GM12892 (cell line): ENCODE results near the gene PIK3R6.

Experiments
- DNase-seq: peaks from one replicate; pipeline ENCODE4 v3.0.0; 2011; ENCODE audit not compliant: insufficient read length
- FAIRE-seq: peaks from 2 replicates; lab custom pipeline; 2011; peaks lifted over from hg19 to GRCh38; lab: Jason Lieb, UNC
- POLR2A ChIP-seq: IDR thresholded peaks from 2 replicates; pipeline ENCODE4 v1.6.1; 2011; ENCODE audit warnings: low read depth, low read length, control low read depth
- POLR2AphosphoS5 ChIP-seq: IDR thresholded peaks from 2 replicates; pipeline ENCODE4 v1.6.1; 2011; ENCODE audit warnings: low read depth, low read length, control low read depth
- TAF1 ChIP-seq: IDR thresholded peaks from 2 replicates; pipeline ENCODE4 v1.6.1; 2011; ENCODE audit warnings: low read depth, mild to moderate bottlenecking, control low read depth, low read length, borderline replicate concordance

The PIK3R6 gene

DNA sequence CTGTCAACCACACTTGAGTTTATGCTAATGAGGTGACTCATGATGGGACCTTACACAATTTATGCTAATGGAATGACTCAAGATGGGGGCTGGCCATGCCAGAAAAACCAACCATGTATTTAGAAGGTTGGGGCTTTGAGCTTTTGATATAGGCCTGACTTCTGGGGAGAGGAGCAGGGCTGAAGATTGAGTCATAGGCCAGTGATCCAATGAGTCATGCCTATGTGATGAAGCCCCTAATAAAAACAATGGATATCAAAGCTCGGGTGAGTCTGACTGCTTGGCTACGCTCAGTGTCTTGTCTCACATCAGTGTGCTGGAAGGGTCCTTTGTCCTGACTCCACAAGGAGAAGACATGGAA lies 75.6 kb downstream of the PIK3R6 start:
- DNase-seq (no peak), FAIRE-seq (no peak)
- TF ChIP-seq POLR2A (no peak), TAF1 (no peak), POLR2AphosphoS5 (no peak)

- DNase-seq (no peak), FAIRE-seq (no peak)
- TF ChIP-seq POLR2AphosphoS5 = no peak
- no peak for TF ChIP-seq POLR2A
- TF ChIP-seq TAF1 = no peak
Observed at GRCh38 chr17:8791248-8791909, 76.1 kb downstream of the PIK3R6 start.

GRCh38 chr17:8789743-8790142 lies 77.7 kb downstream of the PIK3R6 start:
- no peak for FAIRE-seq
- TF ChIP-seq POLR2AphosphoS5 (no peak), POLR2A (no peak), TAF1 (no peak)
- DNase-seq = no peak

GRCh38 chr17:8788998-8789397 lies 78.5 kb downstream of the PIK3R6 start:
- DNase-seq (no peak), FAIRE-seq (no peak)
- TF ChIP-seq POLR2AphosphoS5 = no peak
- TF ChIP-seq POLR2A = no peak
- TF ChIP-seq TAF1 = no peak

- DNase-seq (no peak), FAIRE-seq (peak; percentile 90)
- TF ChIP-seq TAF1 = no peak
- TF ChIP-seq POLR2AphosphoS5 = no peak
- TF ChIP-seq POLR2A = no peak
Observed at GRCh38 chr17:8785547-8786413, 81.7 kb downstream of the PIK3R6 start.

DNA sequence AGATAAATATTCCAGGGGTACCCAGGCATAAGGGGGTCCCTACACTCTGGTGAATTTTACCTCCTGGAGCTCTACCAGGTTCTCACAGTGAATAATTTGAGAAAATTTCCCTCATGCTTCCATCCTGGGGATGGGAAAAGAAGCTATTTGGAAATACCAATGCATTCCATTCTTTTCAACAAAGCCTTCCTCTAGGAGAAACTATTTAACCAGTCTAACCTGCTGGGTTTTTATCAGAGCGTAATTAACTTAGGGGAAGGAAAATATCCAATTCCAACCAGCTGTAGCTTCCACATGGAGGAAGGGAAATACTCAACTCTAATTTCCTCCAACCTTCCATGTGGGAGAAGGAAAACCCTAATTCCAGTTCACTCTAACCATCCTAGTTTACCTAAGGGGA lies 85.3 kb downstream of the PIK3R6 start:
- FAIRE-seq = no peak
- DNase-seq = no peak
- TF ChIP-seq POLR2AphosphoS5 (no peak), POLR2A (no peak), TAF1 (no peak)

GRCh38 chr17:8781776-8782175 lies 85.7 kb downstream of the PIK3R6 start:
- DNase-seq = no peak
- FAIRE-seq = no peak
- TF ChIP-seq POLR2AphosphoS5 = no peak

DNA sequence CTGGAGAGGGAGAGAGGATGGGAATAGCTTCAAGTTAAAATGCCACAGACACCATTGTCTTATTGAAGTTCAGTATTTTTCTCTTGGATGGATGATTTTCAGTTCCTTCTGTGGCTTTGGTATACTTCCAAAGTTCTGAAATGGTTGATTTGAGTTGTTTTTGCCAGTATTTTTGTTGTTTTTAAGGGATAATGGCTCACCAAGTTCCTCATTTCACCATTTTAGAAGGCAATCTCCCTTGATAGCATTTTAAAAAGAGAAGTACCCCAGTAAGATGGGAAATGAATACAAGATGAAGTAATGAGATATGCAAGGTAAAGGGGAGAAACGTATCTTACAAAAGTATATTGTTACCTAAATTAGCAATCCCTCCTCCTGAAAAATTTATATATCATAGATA lies 90.6 kb downstream of the PIK3R6 start:
- FAIRE-seq (no peak), DNase-seq (no peak)
- TF ChIP-seq TAF1 = no peak
- no peak for TF ChIP-seq POLR2AphosphoS5
- TF ChIP-seq POLR2A = no peak

DNA sequence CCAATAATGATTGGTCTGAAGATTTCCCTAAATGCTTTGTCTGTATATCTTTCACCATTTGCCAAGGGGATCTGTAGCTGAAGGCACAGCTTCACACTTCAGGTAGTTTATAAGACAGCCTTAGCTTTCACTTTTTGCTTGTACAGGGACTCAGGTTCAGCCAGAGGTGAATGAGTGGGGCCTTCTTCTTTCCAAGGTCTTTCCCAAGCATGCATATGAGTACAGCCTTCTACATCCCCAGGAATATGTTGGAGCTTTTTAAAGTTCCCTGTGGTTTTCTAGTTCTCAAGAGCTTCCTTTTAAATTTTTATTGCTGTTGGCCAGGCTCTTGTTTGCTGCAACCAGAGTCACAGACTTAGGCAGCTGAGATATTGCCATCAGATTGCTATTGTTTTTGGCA lies 91.2 kb downstream of the PIK3R6 start:
- DNase-seq = no peak
- FAIRE-seq = no peak
- TF ChIP-seq TAF1 (no peak), POLR2AphosphoS5 (no peak), POLR2A (no peak)

- FAIRE-seq (no peak), DNase-seq (no peak)
- TF ChIP-seq POLR2AphosphoS5 = no peak
Observed at GRCh38 chr17:8766731-8767130, 100.7 kb downstream of the PIK3R6 start.

- TF ChIP-seq TAF1 = no peak
- TF ChIP-seq POLR2AphosphoS5 = no peak
- FAIRE-seq (no peak), DNase-seq (no peak)
Observed at GRCh38 chr17:8762012-8762411, 105.5 kb downstream of the PIK3R6 start.

- no peak for TF ChIP-seq POLR2A
Observed at GRCh38 chr17:8758137-8758596, 109.3 kb downstream of the PIK3R6 start, which contains the start of gene SPDYE4. Gene SPDYE4 (minus strand): TSS chr17:8758546. CDS start chr17:8758382, 164 bp downstream.

GRCh38 chr17:8757189-8757588 lies 110.3 kb downstream of the PIK3R6 start:
- no peak for FAIRE-seq
- no peak for DNase-seq
- no peak for TF ChIP-seq POLR2AphosphoS5
- no peak for TF ChIP-seq TAF1
- TF ChIP-seq POLR2A = no peak

More at GRCh38 chr17:8758137-8758596, 109.3 kb downstream of the PIK3R6 start, which contains the start of gene SPDYE4:
- FAIRE-seq (no peak), DNase-seq (no peak)
